DOHH2 (cell line): Measurements from ENCODE around the gene PRR14.

Source experiments
- H3F3A ChIP-seq: fragments of 200-600 bp; sonication (generic), shearing (Covaris generic); 2 replicates; pipeline ENCODE4 v1.6.0; 2016; ENCODE audit warnings: antibody characterized with exemption, mild to moderate bottlenecking; ENCODE audit not compliant: control insufficient read depth, insufficient read depth
- H3K27ac ChIP-seq: fragments of 200-600 bp; sonication (generic); 2 replicates; pipeline ENCODE4 v1.5.1; 2014; ENCODE audit warnings: low read depth, mild to moderate bottlenecking, low read length, moderate library complexity
- H3K27me3 ChIP-seq: fragments of 200-600 bp; sonication (generic); 2 replicates; pipeline ENCODE4 v1.6.1; 2014; ENCODE audit warnings: mild to moderate bottlenecking, low read length, mixed read lengths; ENCODE audit not compliant: control insufficient read depth
- H3K36me3 ChIP-seq: fragments of 200-600 bp; sonication (generic); 2 replicates; pipeline ENCODE4 v1.6.1; 2014; ENCODE audit warnings: mild to moderate bottlenecking, low read length, moderate library complexity, mixed read lengths; ENCODE audit not compliant: control insufficient read depth
- H3K4me1 ChIP-seq: fragments of 200-600 bp; sonication (generic); 2 replicates; pipeline ENCODE4 v1.6.1; 2014; ENCODE audit warnings: mild to moderate bottlenecking, low read length, mixed read lengths; ENCODE audit not compliant: control insufficient read depth
- H3K4me2 ChIP-seq: fragments of 200-600 bp; sonication (generic); 2 replicates; pipeline ENCODE4 v1.6.0; 2014; ENCODE audit warnings: mild to moderate bottlenecking, low read length, moderate library complexity
- H3K4me3 ChIP-seq: fragments of 200-600 bp; sonication (generic); 2 replicates; pipeline ENCODE4 v1.5.1; 2014; ENCODE audit warnings: mild to moderate bottlenecking, low read length, mixed read lengths
- H3K79me2 ChIP-seq: fragments of 200-600 bp; sonication (generic); 2 replicates; pipeline ENCODE4 v1.6.1; 2014; ENCODE audit warnings: mild to moderate bottlenecking, low read length, mixed read lengths; ENCODE audit not compliant: control insufficient read depth
- H3K9me2 ChIP-seq: fragments of 200-600 bp; sonication (generic); replicated peaks from 2 replicates; pipeline ENCODE4 v1.6.1; 2014; ENCODE audit warnings: mild to moderate bottlenecking, low read length, mixed read lengths; ENCODE audit not compliant: control insufficient read depth
- H3K9me3 ChIP-seq: fragments of 200-600 bp; sonication (generic); 2 replicates; pipeline ENCODE4 v1.6.1; 2014; ENCODE audit warnings: antibody characterized with exemption, low read length, mixed read lengths; ENCODE audit not compliant: control insufficient read depth, insufficient read depth
- H4K20me1 ChIP-seq: fragments of 200-600 bp; sonication (generic); 2 replicates; pipeline ENCODE4 v1.6.0; 2014; ENCODE audit warnings: low read depth, mild to moderate bottlenecking, antibody characterized with exemption, low read length, moderate library complexity; ENCODE audit not compliant: control insufficient read depth, insufficient read depth
- CTCF ChIP-seq: fragments of 200-600 bp; sonication (generic); IDR thresholded peaks from one replicate; pipeline ENCODE4 v1.5.1; 2014; ENCODE audit warnings: antibody characterized with exemption, mild to moderate bottlenecking, low read depth, low read length; ENCODE audit not compliant: poor library complexity, severe bottlenecking
- EZH2phosphoT487 ChIP-seq: fragments of 200-600 bp; sonication (generic); IDR thresholded peaks from 2 replicates; pipeline ENCODE4 v1.6.1; 2017; ENCODE audit warnings: borderline replicate concordance, mild to moderate bottlenecking, antibody characterized with exemption, low read length, moderate library complexity, mixed read lengths

The PRR14 gene

GRCh38 chr16:30662449-30662848, 11.7 kb downstream of the PRR14 start:
- H3K4me1 ChIP-seq: peaks cover 37% of the 10 kb centered on the region
- no peak overlapping the region for H3K4me3 ChIP-seq
- peaks cover 4% of the 10 kb centered on the region for H3F3A ChIP-seq
- H3K79me2 ChIP-seq: peaks cover 45% of the 10 kb centered on the region
- TF ChIP-seq EZH2phosphoT487: no peak
- TF ChIP-seq CTCF: no peak
- peaks cover 4% of the 10 kb centered on the region; the same call in 1 of the 2 replicates for H4K20me1 ChIP-seq
- no peaks in the 10 kb centered on the region for H3K9me2 ChIP-seq
- peak overlapping the region; percentile 85; the same call in 1 of the 2 replicates for H3K4me2 ChIP-seq
- H3K27me3 ChIP-seq: no peaks in the 10 kb centered on the region
- no peaks in the 10 kb centered on the region for H3K9me3 ChIP-seq
- H3K27ac ChIP-seq: no peak overlapping the region
- H3K36me3 ChIP-seq: peaks cover 78% of the 10 kb centered on the region

DNA sequence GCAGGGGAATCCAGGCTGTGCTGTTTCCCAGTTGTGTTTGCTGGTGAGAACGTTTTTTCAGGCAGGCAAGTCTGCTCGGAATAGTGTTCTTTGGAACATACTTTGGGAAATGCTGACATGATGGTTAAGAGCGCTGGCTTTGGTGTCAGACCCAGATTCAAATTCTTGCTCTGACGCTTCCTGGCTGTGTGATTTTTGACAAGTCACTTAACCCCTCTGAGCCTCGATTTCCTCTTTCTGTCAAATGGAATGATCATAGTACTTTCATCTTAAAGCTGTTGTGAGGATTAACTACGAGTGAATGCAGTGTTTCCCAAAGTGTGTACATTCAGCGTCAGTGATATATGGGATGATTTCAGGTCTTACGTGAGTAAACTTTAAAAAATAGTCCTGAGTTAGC, 12.3 kb downstream of the PRR14 start:
- no peak for TF ChIP-seq CTCF
- no peak for TF ChIP-seq EZH2phosphoT487
- Histone ChIP-seq H4K20me1 (peaks cover 4% of the 10 kb centered on the region; the same call in 1 of the 2 replicates), H3K27ac (no peak overlapping the region), H3K4me2 (peak overlapping the region; percentile 10; the same call in 1 of the 2 replicates), H3K79me2 (peaks cover 45% of the 10 kb centered on the region), H3K4me3 (no peak overlapping the region), H3K9me3 (no peaks in the 10 kb centered on the region), H3K36me3 (peaks cover 82% of the 10 kb centered on the region), H3F3A (peaks cover 2% of the 10 kb centered on the region), H3K9me2 (no peaks in the 10 kb centered on the region), H3K27me3 (no peaks in the 10 kb centered on the region), H3K4me1 (peaks cover 35% of the 10 kb centered on the region)

GRCh38 chr16:30663820-30664219, 13.1 kb downstream of the PRR14 start:
- Histone ChIP-seq H3K36me3 (peaks cover 87% of the 10 kb centered on the region), H3K27me3 (no peaks in the 10 kb centered on the region), H3K9me2 (no peaks in the 10 kb centered on the region), H3K4me2 (no peak overlapping the region), H3K4me1 (peaks cover 35% of the 10 kb centered on the region), H3K27ac (no peak overlapping the region), H3K79me2 (peaks cover 45% of the 10 kb centered on the region), H3K4me3 (no peak overlapping the region), H4K20me1 (peaks cover 4% of the 10 kb centered on the region; the same call in 1 of the 2 replicates), H3K9me3 (no peaks in the 10 kb centered on the region), H3F3A (peaks cover 2% of the 10 kb centered on the region)
- TF ChIP-seq EZH2phosphoT487 (no peak), CTCF (no peak)
